ENCODE data around the gene PTPRK.

Gene PTPRK

GRCh38 chr6:128376952-128377503, 143.4 kb downstream of the PTPRK start:
- no peak for TF ChIP-seq CTCF (IDR thresholded peaks at IDR 0.05; ENCODE audit: low read depth, low read length)
- DNase-seq (ENCODE audit: extremely low read depth, low read depth), result no peak

DNA sequence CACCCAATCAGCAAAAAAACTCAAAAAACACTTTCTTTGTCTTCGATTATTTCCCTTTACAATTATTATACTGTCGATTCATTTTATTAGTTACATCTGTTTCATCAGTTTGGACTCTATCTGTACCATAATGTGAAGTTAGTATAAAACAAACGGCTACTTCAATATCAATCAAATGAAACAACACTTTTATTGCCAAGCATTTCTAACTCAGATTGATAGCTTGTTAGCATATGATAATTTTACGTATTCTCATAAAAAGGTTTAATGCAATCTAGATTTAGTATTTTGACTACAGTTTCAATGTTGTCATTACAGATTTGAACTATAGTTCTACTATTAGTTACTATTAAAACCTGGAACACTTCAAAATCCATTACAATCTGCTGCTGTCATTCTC, 149.3 kb downstream of the PTPRK start:
- TF ChIP-seq CTCF (IDR thresholded peaks at IDR 0.05; ENCODE audit: low read depth, low read length), result no peak
- DNase-seq (ENCODE audit: extremely low read depth, low read depth), result no peak

DNA sequence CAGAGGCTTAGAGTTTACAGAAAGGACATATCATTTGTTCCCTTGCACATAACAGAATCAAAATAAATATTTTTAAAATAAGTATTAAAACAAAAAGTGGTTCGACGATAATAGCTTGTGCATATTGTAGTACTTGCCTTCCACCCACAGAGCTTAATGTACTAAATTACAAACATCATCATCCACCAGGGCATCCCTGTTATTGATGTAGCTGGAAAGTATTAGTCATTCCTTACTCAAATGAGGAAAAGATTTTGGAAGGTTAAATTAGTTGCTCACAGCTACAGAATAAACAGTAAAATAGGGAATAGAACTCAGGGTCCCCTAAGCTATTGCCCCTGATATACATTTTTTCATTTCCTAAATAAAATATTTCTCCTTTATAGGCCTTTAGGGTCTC, 150.3 kb downstream of the PTPRK start:
- DNase-seq (ENCODE audit: extremely low read depth, low read depth), result peak; percentile 44
- no peak for TF ChIP-seq CTCF (IDR thresholded peaks at IDR 0.05; ENCODE audit: low read depth, low read length)

- DNase-seq (ENCODE audit: extremely low read depth, low read depth), result no peak
- no peak for TF ChIP-seq CTCF (IDR thresholded peaks at IDR 0.05; ENCODE audit: low read depth, low read length)
These were observed 152.0 kb downstream of the PTPRK start for GRCh38 chr6:128368213-128368944.

- DNase-seq (ENCODE audit: extremely low read depth, low read depth), result no peak
- TF ChIP-seq CTCF (IDR thresholded peaks at IDR 0.05; ENCODE audit: low read depth, low read length), result no peak
These were observed 153.0 kb downstream of the PTPRK start for GRCh38 chr6:128367437-128367836.

DNA sequence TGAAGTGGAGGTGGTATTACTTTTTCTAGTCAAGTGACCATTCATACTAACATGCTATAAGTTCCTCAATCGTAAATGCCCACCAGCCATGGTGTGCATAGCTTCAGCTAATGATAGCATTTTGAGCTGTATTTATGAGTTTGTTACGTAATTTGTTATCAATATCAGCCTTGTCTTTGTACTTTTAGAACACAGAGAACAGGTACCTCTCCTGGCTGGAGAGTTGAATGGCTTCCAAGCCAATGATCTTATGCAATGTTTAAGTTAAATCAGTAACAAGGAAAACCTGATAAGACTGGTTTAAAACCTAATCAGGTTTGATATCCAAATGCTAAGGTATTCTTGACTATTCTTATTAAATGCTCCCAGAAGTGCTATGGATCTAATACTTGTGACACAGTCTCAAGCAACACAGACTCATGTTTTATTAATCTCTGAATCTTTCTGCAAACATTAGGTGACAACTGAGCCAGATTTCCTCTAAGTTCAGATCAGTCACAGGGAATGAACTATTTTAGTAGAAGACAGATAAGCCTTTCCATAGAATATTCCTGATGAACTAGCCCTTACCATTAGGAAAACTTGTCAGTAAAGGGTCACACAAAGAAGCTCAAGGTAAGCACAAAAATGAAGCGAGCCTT, 154.8 kb downstream of the PTPRK start:
- no peak for DNase-seq (ENCODE audit: extremely low read depth, low read depth)
- no peak for TF ChIP-seq CTCF (IDR thresholded peaks at IDR 0.05; ENCODE audit: low read depth, low read length)

All from AG09319 (cell line).